ENCODE results near the gene TRAPPC6A.

Gene TRAPPC6A

GRCh38 chr19:45161738-45162607, 16.1 kb downstream of the TRAPPC6A start:
- no peak for DNase-seq

GRCh38 chr19:45160870-45161737, 16.9 kb downstream of the TRAPPC6A start, which contains the start of gene NKPD1:
NKPD1 (minus strand) TSS chr19:45160982; CDS start chr19:45160150, 832 bp downstream.
- no peak for DNase-seq

GRCh38 chr19:45159971-45160324, 18.1 kb downstream of the TRAPPC6A start:
- no peak for DNase-seq

- DNase-seq = no peak
Measured at GRCh38 chr19:45159210-45159970, 18.6 kb downstream of the TRAPPC6A start.

- no peak for DNase-seq
Measured at GRCh38 chr19:45158503-45159209, 19.4 kb downstream of the TRAPPC6A start.

- no peak for DNase-seq
Measured at GRCh38 chr19:45156751-45157150, 21.3 kb downstream of the TRAPPC6A start.

GRCh38 chr19:45156011-45156630, 21.9 kb downstream of the TRAPPC6A start:
- DNase-seq = no peak

GRCh38 chr19:45154064-45154827, 23.8 kb downstream of the TRAPPC6A start:
- no peak for DNase-seq

- no peak for DNase-seq
Measured at GRCh38 chr19:45153339-45154063, 24.5 kb downstream of the TRAPPC6A start.

GRCh38 chr19:45152504-45153338, 25.3 kb downstream of the TRAPPC6A start:
- DNase-seq = no peak

GRCh38 chr19:45151821-45152503, 26.1 kb downstream of the TRAPPC6A start:
- DNase-seq = no peak

GRCh38 chr19:45151320-45151719, 26.7 kb downstream of the TRAPPC6A start:
- DNase-seq = no peak

GRCh38 chr19:45150751-45151281, 27.2 kb downstream of the TRAPPC6A start:
- DNase-seq = no peak

- DNase-seq = no peak
Measured at GRCh38 chr19:45150180-45150579, 27.9 kb downstream of the TRAPPC6A start.

- no peak for DNase-seq
Measured at GRCh38 chr19:45149129-45149528, 28.9 kb downstream of the TRAPPC6A start.

- DNase-seq = no peak
Measured at GRCh38 chr19:45147835-45148676, 30.0 kb downstream of the TRAPPC6A start.

GRCh38 chr19:45146741-45147205, 31.3 kb downstream of the TRAPPC6A start:
- no peak for DNase-seq

Measured in NCI-H1436 treated with DMSO at 0.1 percent for 48 hours (cell line).